ENCODE results near the gene CHRNE. TPM values are rescaled to one million over a fixed set of nuclear protein-coding genes. Genes with fewer than 3 reads are reported as not detected.

The CHRNE gene
- total and polyA plus RNA-seq, 2 donors (not counting 1 experiment from before 2014, with no cell fraction given), result 0.99 to 4.7 TPM

DNA sequence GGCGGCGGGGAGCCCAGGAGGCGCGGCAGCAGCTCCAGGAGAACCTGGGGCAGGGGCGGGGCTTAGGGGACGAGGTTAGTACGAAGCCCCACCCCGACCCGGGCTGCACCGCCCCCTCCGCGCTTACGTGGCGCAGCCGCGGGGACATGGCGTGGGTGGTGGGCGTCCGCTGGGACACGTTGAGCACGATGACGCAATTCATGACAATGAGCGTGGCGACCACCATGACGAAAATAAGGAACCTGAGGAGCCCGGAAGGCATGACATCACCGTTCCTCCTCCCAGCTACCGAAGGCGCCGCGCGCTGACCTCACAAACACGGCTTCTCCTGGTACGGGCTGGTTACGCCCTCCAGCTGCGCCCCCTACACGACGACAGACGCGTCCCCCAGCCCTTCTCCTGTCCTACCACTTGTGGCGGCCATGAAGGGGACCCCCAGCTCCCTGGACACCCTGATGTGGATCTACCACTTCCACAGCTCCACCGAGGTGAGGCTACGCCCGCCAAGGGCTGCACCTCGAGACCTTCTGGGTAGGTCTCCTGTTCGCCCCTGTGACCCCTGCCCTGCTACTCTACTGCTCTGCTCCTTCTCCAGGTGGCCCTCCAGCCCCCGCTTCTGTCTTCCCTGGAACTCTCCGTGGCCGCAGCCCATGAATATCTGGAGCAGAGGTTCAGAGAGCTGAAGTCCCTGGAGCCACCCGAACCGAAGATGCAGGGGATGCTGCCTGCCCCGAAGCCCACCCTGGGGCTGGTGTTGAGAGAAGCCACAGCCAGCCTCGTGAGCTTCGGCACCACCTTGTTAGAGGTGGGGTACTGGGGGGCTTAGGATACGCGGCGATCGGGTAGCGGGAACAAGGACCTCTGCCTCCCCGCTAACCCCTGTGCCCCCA is 3.3 kb downstream of the CHRNE start, which contains the start of gene C17orf107:
Gene C17orf107 (plus strand): TSS at position 196 of the 890 bp plus-strand sequence. CDS start 227 bp downstream, at position 423.
- H3K4me1 Mint-ChIP-seq, result peaks cover 48% of the 10 kb centered on the region
- peak within 1 kb of the TSS; percentile 93 for H3K27ac Mint-ChIP-seq
- peaks cover 0 to 24% of the 10 kb centered on the region in 2 experiments for H3K36me3 ChIP-seq (replicated peaks in 1 of 2; ENCODE audit: control extremely low read depth in 1 of 2, control insufficient read depth in 1 of 2, extremely low read depth in 1 of 2, insufficient read depth in 2 of 2, low read length in 1 of 2)
- H3K9me3 Mint-ChIP-seq (ENCODE audit: insufficient read depth), result no peaks in the 10 kb centered on the region
- peak within 1 kb of the TSS; percentile 98 for H3K4me2 ChIP-seq (replicated peaks; ENCODE audit: low read depth, low read length, poor library complexity, severe bottlenecking)
- H3K27me3 Mint-ChIP-seq, result peaks cover 4% of the 10 kb centered on the region
- intact Hi-C loops (cut with micrococcal nuclease), result loop anchor here (1.0 to 5.0 kb wide), 4 partner anchors 68 to 332 kb away; partner anchors contain the start of genes PLD2, SPAG7 and ZFP3
- ChIA-PET CTCF (interaction anchor here (0.7 to 4.0 kb wide), 9 partner anchors 10 to 190 kb away, joined by 3 to 15 read pairs (median 4); partner anchors contain the start of gene SPAG7), POLR2A (interaction anchor here (0.6 to 2.1 kb wide), 6 partner anchors 11 to 547 kb away, joined by 3 to 9 read pairs (median 4); partner anchors contain the start of genes RNF167, SLC25A11 and SPAG7)
- H3K4me3 Mint-ChIP-seq, result peak within 1 kb of the TSS; percentile 93
- H3K27ac ChIP-seq (ENCODE audit: low read length in 2 of 2), result peak within 1 kb of the TSS in 1 of 2 donors; percentile 55
- peaks cover 45 to 53% of the 10 kb centered on the region in 2 donors for H3K4me1 ChIP-seq (ENCODE audit: control insufficient read depth in 2 of 2, insufficient read depth in 2 of 2, low read length in 2 of 2)
- WGBS (ENCODE audit: insufficient coverage), result 12% methylated on average over 60 of the region's 60 CpGs
- no peak for TF ChIP-seq EZH2 (IDR thresholded peaks at IDR 0.05; ENCODE audit: borderline replicate concordance, insufficient read depth, low read depth, low read length, poor library complexity, severe bottlenecking)
- TF ChIP-seq, protein P1, sequence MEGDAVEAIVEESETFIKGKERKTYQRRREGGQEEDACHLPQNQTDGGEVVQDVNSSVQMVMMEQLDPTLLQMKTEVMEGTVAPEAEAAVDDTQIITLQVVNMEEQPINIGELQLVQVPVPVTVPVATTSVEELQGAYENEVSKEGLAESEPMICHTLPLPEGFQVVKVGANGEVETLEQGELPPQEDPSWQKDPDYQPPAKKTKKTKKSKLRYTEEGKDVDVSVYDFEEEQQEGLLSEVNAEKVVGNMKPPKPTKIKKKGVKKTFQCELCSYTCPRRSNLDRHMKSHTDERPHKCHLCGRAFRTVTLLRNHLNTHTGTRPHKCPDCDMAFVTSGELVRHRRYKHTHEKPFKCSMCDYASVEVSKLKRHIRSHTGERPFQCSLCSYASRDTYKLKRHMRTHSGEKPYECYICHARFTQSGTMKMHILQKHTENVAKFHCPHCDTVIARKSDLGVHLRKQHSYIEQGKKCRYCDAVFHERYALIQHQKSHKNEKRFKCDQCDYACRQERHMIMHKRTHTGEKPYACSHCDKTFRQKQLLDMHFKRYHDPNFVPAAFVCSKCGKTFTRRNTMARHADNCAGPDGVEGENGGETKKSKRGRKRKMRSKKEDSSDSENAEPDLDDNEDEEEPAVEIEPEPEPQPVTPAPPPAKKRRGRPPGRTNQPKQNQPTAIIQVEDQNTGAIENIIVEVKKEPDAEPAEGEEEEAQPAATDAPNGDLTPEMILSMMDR (IDR thresholded peaks at IDR 0.05), result peak; percentile 14
- H3K9ac ChIP-seq (ENCODE audit: low read length), result peak within 1 kb of the TSS; percentile 68
- peaks cover 0 to 27% (median 10%) of the 10 kb centered on the region in 4 experiments for H3K27me3 ChIP-seq (replicated peaks in 1 of 4; ENCODE audit: control extremely low read depth in 1 of 4, control insufficient read depth in 3 of 4, insufficient read depth in 4 of 4, low read length in 3 of 4)
- no peaks in the 10 kb centered on the region for H3K79me2 ChIP-seq (ENCODE audit: control insufficient read depth, insufficient read depth, low read length)
- peak; percentile 97 for DNase-seq
- ATAC-seq (ENCODE audit: low read depth), result peak; percentile 83
- H3K9me3 ChIP-seq (ENCODE audit: control extremely low read depth in 1 of 3, control insufficient read depth in 2 of 3, insufficient read depth in 1 of 3, low read length in 2 of 3), result peaks cover 0 to 25% (median 0%) of the 10 kb centered on the region in 3 donors
- H3K4me3 ChIP-seq (ENCODE audit: control extremely low read depth in 1 of 5, extremely low read depth in 1 of 5, insufficient read depth in 1 of 5, low read depth in 2 of 5, low read length in 4 of 5), result peak within 1 kb of the TSS; percentile 32 to 73 (median 66)
- H2AFZ ChIP-seq (ENCODE audit: insufficient read depth, low read depth, low read length, poor library complexity, severe bottlenecking), result peak within 1 kb of the TSS; percentile 69
- no peaks in the 10 kb centered on the region for H4K20me1 ChIP-seq (ENCODE audit: control insufficient read depth, insufficient read depth, low read length, poor library complexity, severe bottlenecking)

All from B cell (primary cell).